NK-92 (cell line): ENCODE data around the gene FRMD8.

Experiments used
- DNase-seq: peaks from one replicate; lab custom pipeline; 2025; ENCODE audit not compliant: unreplicated experiment; lab: John Stamatoyannopoulos, UW

Gene FRMD8

GRCh38 chr11:65434057-65434666 lies 47.7 kb downstream of the FRMD8 start:
- DNase-seq: no peak

- DNase-seq: no peak
Measured at GRCh38 chr11:65434667-65435410, 48.4 kb downstream of the FRMD8 start.

- no peak for DNase-seq
Measured at GRCh38 chr11:65435411-65435931, 49.0 kb downstream of the FRMD8 start.

- DNase-seq: no peak
Measured at GRCh38 chr11:65435981-65436411, 49.6 kb downstream of the FRMD8 start.

GRCh38 chr11:65436412-65437032 lies 50.1 kb downstream of the FRMD8 start:
- no peak for DNase-seq

GRCh38 chr11:65437436-65438227 lies 51.2 kb downstream of the FRMD8 start:
- DNase-seq: no peak

GRCh38 chr11:65438257-65439151 lies 52.1 kb downstream of the FRMD8 start:
- no peak for DNase-seq

GRCh38 chr11:65439331-65440181 lies 53.1 kb downstream of the FRMD8 start:
- DNase-seq: no peak

GRCh38 chr11:65440831-65441499 lies 54.5 kb downstream of the FRMD8 start:
- DNase-seq: no peak

GRCh38 chr11:65442842-65443331 lies 56.5 kb downstream of the FRMD8 start:
- DNase-seq: no peak

- no peak for DNase-seq
Measured at GRCh38 chr11:65444314-65445051, 58.0 kb downstream of the FRMD8 start.

GRCh38 chr11:65445101-65445603 lies 58.7 kb downstream of the FRMD8 start:
- DNase-seq: no peak

- no peak for DNase-seq
Measured at GRCh38 chr11:65445604-65446445, 59.4 kb downstream of the FRMD8 start.

- DNase-seq: no peak
Measured at GRCh38 chr11:65446446-65447277, 60.2 kb downstream of the FRMD8 start.

- DNase-seq: no peak
Measured at GRCh38 chr11:65448074-65448417, 61.6 kb downstream of the FRMD8 start.
